ENCODE results near the gene HOXA9. TPM values are rescaled to one million over a fixed set of nuclear protein-coding genes. Genes with fewer than 3 reads are reported as not detected.

HOXA9 gene
- total RNA-seq, 1 donor from 2014 or later = not detected

- Histone ChIP-seq H3K27me3 (peaks cover 100% of the 10 kb centered on the region), H3K4me2 (peak overlapping the region; percentile 62), H3K4me3 (peak overlapping the region; percentile 41), H2AFZ (replicated peaks) (no peak overlapping the region), H4K20me1 (ENCODE audit: low read depth) (peaks cover 77% of the 10 kb centered on the region), H3K36me3 (no peaks in the 10 kb centered on the region), H3F3A (ENCODE audit: low read depth) (no peaks in the 10 kb centered on the region), H3K4me1 (no peaks in the 10 kb centered on the region), H3K27ac (no peak overlapping the region), H3K9ac (no peak overlapping the region), H3K79me2 (ENCODE audit: low read depth) (no peaks in the 10 kb centered on the region), H3K9me3 (ENCODE audit: low read depth) (no peaks in the 10 kb centered on the region)
- Mint-ChIP-seq H3K4me1 (no peaks in the 10 kb centered on the region), H3K36me3 (peaks cover 2% of the 10 kb centered on the region), H3K27me3 (ENCODE audit: insufficient read depth, low read depth) (peaks cover 85% of the 10 kb centered on the region), H3K4me3 (no peak overlapping the region), H3K9me3 (peaks cover 21% of the 10 kb centered on the region), H3K27ac (no peak overlapping the region)
- peak; percentile 14 for TF ChIP-seq EZH2phosphoT487 (IDR thresholded peaks at IDR 0.05)
- peak; percentile 79 for TF ChIP-seq EZH2 (IDR thresholded peaks at IDR 0.05)
- no peak for TF ChIP-seq CTCF (IDR thresholded peaks at IDR 0.05)
- DNase-seq (ENCODE audit: low spot score) = peak; percentile 44
Measured at GRCh38 chr7:27129729-27130539, 35.4 kb downstream of the HOXA9 start.

GRCh38 chr7:27128776-27129728 is 36.3 kb downstream of the HOXA9 start:
- no peak overlapping the region for H3K9ac ChIP-seq
- H3K4me2 ChIP-seq = no peak overlapping the region
- DNase-seq (ENCODE audit: low spot score) = no peak
- H3K27me3 Mint-ChIP-seq (ENCODE audit: insufficient read depth, low read depth) = peaks cover 85% of the 10 kb centered on the region
- no peaks in the 10 kb centered on the region for H3K79me2 ChIP-seq (ENCODE audit: low read depth)
- H3K27ac Mint-ChIP-seq = no peak overlapping the region
- H3K36me3 Mint-ChIP-seq = peaks cover 2% of the 10 kb centered on the region
- no peaks in the 10 kb centered on the region for H3K9me3 ChIP-seq (ENCODE audit: low read depth)
- H3K4me1 Mint-ChIP-seq = no peaks in the 10 kb centered on the region
- no peaks in the 10 kb centered on the region for H3F3A ChIP-seq (ENCODE audit: low read depth)
- no peak overlapping the region for H3K4me3 Mint-ChIP-seq
- no peaks in the 10 kb centered on the region for H3K36me3 ChIP-seq
- H3K9me3 Mint-ChIP-seq = peaks cover 21% of the 10 kb centered on the region
- peaks cover 100% of the 10 kb centered on the region for H3K27me3 ChIP-seq
- TF ChIP-seq EZH2phosphoT487 (IDR thresholded peaks at IDR 0.05) = peak; percentile 96
- peak; percentile 93 for TF ChIP-seq EZH2 (IDR thresholded peaks at IDR 0.05)
- TF ChIP-seq CTCF (IDR thresholded peaks at IDR 0.05) = no peak
- H3K27ac ChIP-seq = no peak overlapping the region
- H3K4me3 ChIP-seq = no peak overlapping the region
- no peak overlapping the region for H2AFZ ChIP-seq (replicated peaks)
- H3K4me1 ChIP-seq = no peaks in the 10 kb centered on the region
- H4K20me1 ChIP-seq (ENCODE audit: low read depth) = peaks cover 77% of the 10 kb centered on the region

GRCh38 chr7:27128034-27128433 is 37.3 kb downstream of the HOXA9 start:
- H3K4me1 ChIP-seq = no peaks in the 10 kb centered on the region
- no peaks in the 10 kb centered on the region for H3F3A ChIP-seq (ENCODE audit: low read depth)
- no peak overlapping the region for H3K9ac ChIP-seq
- no peak overlapping the region for H3K27ac ChIP-seq
- peaks cover 100% of the 10 kb centered on the region for H3K27me3 ChIP-seq
- no peaks in the 10 kb centered on the region for H3K36me3 ChIP-seq
- peaks cover 15% of the 10 kb centered on the region for H3K9me3 Mint-ChIP-seq
- no peak for DNase-seq (ENCODE audit: low spot score)
- no peaks in the 10 kb centered on the region for H3K36me3 Mint-ChIP-seq
- no peak overlapping the region for H3K27ac Mint-ChIP-seq
- no peak overlapping the region for H2AFZ ChIP-seq (replicated peaks)
- H4K20me1 ChIP-seq (ENCODE audit: low read depth) = peaks cover 79% of the 10 kb centered on the region
- no peak for TF ChIP-seq CTCF (IDR thresholded peaks at IDR 0.05)
- no peak for TF ChIP-seq EZH2phosphoT487 (IDR thresholded peaks at IDR 0.05)
- TF ChIP-seq EZH2 (IDR thresholded peaks at IDR 0.05) = no peak
- H3K4me2 ChIP-seq = no peak overlapping the region
- H3K4me1 Mint-ChIP-seq = no peaks in the 10 kb centered on the region
- H3K79me2 ChIP-seq (ENCODE audit: low read depth) = no peaks in the 10 kb centered on the region
- no peaks in the 10 kb centered on the region for H3K9me3 ChIP-seq (ENCODE audit: low read depth)
- H3K27me3 Mint-ChIP-seq (ENCODE audit: insufficient read depth, low read depth) = peaks cover 85% of the 10 kb centered on the region
- H3K4me3 ChIP-seq = no peak overlapping the region
- no peak overlapping the region for H3K4me3 Mint-ChIP-seq
